B cell (primary cell): ENCODE data around the gene GFPT1.

Experiments used
- CTCF ChIP-seq: fragments of 200-600 bp; IDR thresholded peaks from one replicate; pipeline ENCODE4 v1.8.0; 2022; ENCODE audit warnings: antibody characterized with exemption, mild to moderate bottlenecking
- EZH2 ChIP-seq: IDR thresholded peaks from 2 replicates; pipeline ENCODE4 v1.6.1; 2012; ENCODE audit warnings: borderline replicate concordance, low read depth, mild to moderate bottlenecking, moderate library complexity, low read length; ENCODE audit not compliant: insufficient read depth, poor library complexity, severe bottlenecking

GRCh38 chr2:69280796-69281412 is 106.1 kb downstream of the GFPT1 start:
- no peak for TF ChIP-seq CTCF
- TF ChIP-seq EZH2, result no peak
